Upper lobe of right lung (tissue), 1 donor: ENCODE results near the gene CIPC. TPM values are rescaled to one million over a fixed set of nuclear protein-coding genes. Genes with fewer than 3 reads are reported as not detected.

Source experiments
- ATAC-seq: fragments of 200-7000 bp; cut with Tn5 transposase; one replicate; pipeline ENCODE4 v1.9.1; 2020; ENCODE audit warnings: mild to moderate bottlenecking, moderate library complexity
- DNase-seq: peaks from one replicate; pipeline ENCODE4 v3.0.0-alpha.2; 2020
- H3K27ac ChIP-seq: fragments of 200-600 bp; one replicate; pipeline ENCODE4 v1.8.0; 2022
- H3K27me3 ChIP-seq: fragments of 200-600 bp; one replicate; pipeline ENCODE4 v1.8.0; 2022; ENCODE audit warnings: mild to moderate bottlenecking
- H3K36me3 ChIP-seq: fragments of 200-600 bp; one replicate; pipeline ENCODE4 v1.8.0; 2022
- H3K4me1 ChIP-seq: fragments of 200-600 bp; one replicate; pipeline ENCODE4 v1.8.0; 2022
- H3K4me3 ChIP-seq: fragments of 200-600 bp; one replicate; pipeline ENCODE4 v1.8.0; 2022; ENCODE audit warnings: mild to moderate bottlenecking
- H3K9me3 ChIP-seq: fragments of 200-600 bp; one replicate; pipeline ENCODE4 v1.8.0; 2022
- CTCF ChIP-seq: fragments of 200-600 bp; IDR thresholded peaks from one replicate; pipeline ENCODE4 v1.8.0; 2022; ENCODE audit warnings: antibody characterized with exemption
- intact Hi-C: fragments of 100-400 bp; cut with DNase I; formaldehyde crosslinking; loops from one replicate; pipeline ENCODE4 v1.11.0; 2022
- total RNA-seq: library from RNA; stranded (reverse); fragmentation: NEBNext Ultra II Directional; extraction: Animal tissue kit (Norgen Biotek cat#: 25700); gene quantifications from one replicate; pipeline ENCODE4 v1.2.1, GENCODE V29; 2021
- donor health status: DM: no; HTN: yes; CAD: no; lungs with severe emphysema.

CIPC gene
- total RNA-seq, 1 donor from 2014 or later: 24.9 TPM

- ATAC-seq (peak; percentile 50), DNase-seq (no peak)
- Histone ChIP-seq H3K4me1 (no peaks in the 10 kb centered on the region), H3K27ac (no peak overlapping the region), H3K4me3 (no peak overlapping the region), H3K36me3 (no peaks in the 10 kb centered on the region), H3K9me3 (no peaks in the 10 kb centered on the region), H3K27me3 (peaks cover 30% of the 10 kb centered on the region)
- intact Hi-C loops: no loop called here
- TF ChIP-seq CTCF: no peak
Measured at GRCh38 chr14:77151918-77152588, 54.0 kb downstream of the CIPC start.

GRCh38 chr14:77153802-77154201 lies 55.7 kb downstream of the CIPC start:
- intact Hi-C loops: no loop called here
- Histone ChIP-seq H3K4me3 (no peak overlapping the region), H3K36me3 (no peaks in the 10 kb centered on the region), H3K9me3 (no peaks in the 10 kb centered on the region), H3K27me3 (peaks cover 29% of the 10 kb centered on the region), H3K4me1 (no peaks in the 10 kb centered on the region), H3K27ac (no peak overlapping the region)
- ATAC-seq (no peak), DNase-seq (no peak)
- TF ChIP-seq CTCF: no peak

- TF ChIP-seq CTCF: no peak
- H3K36me3 ChIP-seq: no peaks in the 10 kb centered on the region
- peaks cover 36% of the 10 kb centered on the region for H3K27me3 ChIP-seq
- H3K4me3 ChIP-seq: no peak overlapping the region
- DNase-seq (no peak), ATAC-seq (no peak)
- H3K9me3 ChIP-seq: no peaks in the 10 kb centered on the region
- H3K27ac ChIP-seq: no peak overlapping the region
- intact Hi-C loops: no loop called here
- H3K4me1 ChIP-seq: no peaks in the 10 kb centered on the region
Measured at GRCh38 chr14:77154421-77154820, 56.4 kb downstream of the CIPC start.

- no peak overlapping the region for H3K27ac ChIP-seq
- H3K9me3 ChIP-seq: no peaks in the 10 kb centered on the region
- ATAC-seq: no peak
- TF ChIP-seq CTCF: no peak
- DNase-seq: no peak
- H3K4me3 ChIP-seq: no peak overlapping the region
- H3K36me3 ChIP-seq: no peaks in the 10 kb centered on the region
- H3K4me1 ChIP-seq: no peaks in the 10 kb centered on the region
- intact Hi-C loops: no loop called here
- H3K27me3 ChIP-seq: peaks cover 37% of the 10 kb centered on the region
Measured at GRCh38 chr14:77155083-77155482, 57.0 kb downstream of the CIPC start.

GRCh38 chr14:77157740-77158139 lies 59.7 kb downstream of the CIPC start:
- intact Hi-C loops: no loop called here
- no peak for TF ChIP-seq CTCF
- H3K27ac ChIP-seq: no peak overlapping the region
- H3K9me3 ChIP-seq: no peaks in the 10 kb centered on the region
- DNase-seq: no peak
- no peak overlapping the region for H3K4me3 ChIP-seq
- no peaks in the 10 kb centered on the region for H3K36me3 ChIP-seq
- no peak for ATAC-seq
- peaks cover 44% of the 10 kb centered on the region for H3K27me3 ChIP-seq
- no peaks in the 10 kb centered on the region for H3K4me1 ChIP-seq
